ENCODE measurements around the gene FAM131C. TPM values are rescaled to one million over a fixed set of nuclear protein-coding genes. Genes with fewer than 3 reads are reported as not detected.

The FAM131C gene
- total and polyA plus RNA-seq, 8 donors, result 0.35 to 0.37 TPM; not detected in 6

- Histone ChIP-seq H3K9me3 (no peaks in the 10 kb centered on the region), H3K27me3 (peaks cover 0 to 9% (median 0%) of the 10 kb centered on the region in 3 donors), H3K36me3 (no peaks in the 10 kb centered on the region), H3K27ac (no peak overlapping the region), H3K4me1 (no peaks in the 10 kb centered on the region), H3K4me3 (no peak overlapping the region)
- TF ChIP-seq EP300 (IDR thresholded peaks at IDR 0.05), result no peak
- TF ChIP-seq CTCF (IDR thresholded peaks at IDR 0.05), result no peak
- intact Hi-C loops (cut with DNase I; ENCODE audit: low total_unique reads), result no loop called here
- DNase-seq, result no peak
- WGBS, 5 donors, result 83 to 97% (median 94%) methylated on average over 1 of the region's 1 CpG
Observed at GRCh38 chr1:16099412-16099811, 26.0 kb upstream of the FAM131C start.

GRCh38 chr1:16095447-16095846 lies 22.0 kb upstream of the FAM131C start:
- intact Hi-C loops (cut with DNase I; ENCODE audit: low total_unique reads), result no loop called here
- H3K9me3 ChIP-seq, result no peaks in the 10 kb centered on the region
- no peaks in the 10 kb centered on the region for H3K36me3 ChIP-seq
- H3K27ac ChIP-seq, result no peak overlapping the region
- no peak overlapping the region for H3K4me3 ChIP-seq
- no peaks in the 10 kb centered on the region for H3K4me1 ChIP-seq
- 62 to 73% (median 69%) methylated on average over 9 of the region's 9 CpGs for WGBS, 5 donors
- TF ChIP-seq EP300 (IDR thresholded peaks at IDR 0.05) (no peak), POLR2A (IDR thresholded peaks at IDR 0.05) (no peak), CTCF (IDR thresholded peaks at IDR 0.05) (no peak), POLR2AphosphoS5 (IDR thresholded peaks at IDR 0.05) (no peak)
- peaks cover 0 to 9% (median 0%) of the 10 kb centered on the region in 3 donors for H3K27me3 ChIP-seq
- DNase-seq, result no peak

GRCh38 chr1:16094453-16095158 lies 21.2 kb upstream of the FAM131C start:
- no peak overlapping the region for H3K27ac ChIP-seq
- H3K9me3 ChIP-seq, result no peaks in the 10 kb centered on the region
- intact Hi-C loops (cut with DNase I; ENCODE audit: low total_unique reads), result no loop called here
- no peak overlapping the region for H3K4me3 ChIP-seq
- 87 to 94% (median 92%) methylated on average over 20 to 21 of the region's 21 CpGs for WGBS, 5 donors
- H3K36me3 ChIP-seq, result no peaks in the 10 kb centered on the region
- no peaks in the 10 kb centered on the region for H3K4me1 ChIP-seq
- peaks cover 0 to 9% (median 0%) of the 10 kb centered on the region in 3 donors for H3K27me3 ChIP-seq
- no peak for DNase-seq
- TF ChIP-seq CTCF (IDR thresholded peaks at IDR 0.05) (no peak), POLR2AphosphoS5 (IDR thresholded peaks at IDR 0.05) (no peak), POLR2A (IDR thresholded peaks at IDR 0.05) (no peak), EP300 (IDR thresholded peaks at IDR 0.05) (no peak)

- 76 to 80% (median 77%) methylated on average over 9 of the region's 9 CpGs for whole genome bisulfite sequencing, 5 donors
- no peaks in the 10 kb centered on the region for H3K36me3 ChIP-seq
- no peak overlapping the region for H3K27ac ChIP-seq
- peaks cover 0 to 9% (median 0%) of the 10 kb centered on the region in 3 donors for H3K27me3 ChIP-seq
- TF ChIP-seq POLR2AphosphoS5 (IDR thresholded peaks at IDR 0.05) (no peak), CTCF (IDR thresholded peaks at IDR 0.05) (no peak), EP300 (IDR thresholded peaks at IDR 0.05) (no peak)
- no peak overlapping the region for H3K4me3 ChIP-seq
- H3K4me1 ChIP-seq, result no peaks in the 10 kb centered on the region
- H3K9me3 ChIP-seq, result no peaks in the 10 kb centered on the region
- DNase-seq, result no peak
- intact Hi-C loops (cut with DNase I; ENCODE audit: low total_unique reads), result no loop called here
Observed at GRCh38 chr1:16093611-16094010, 20.2 kb upstream of the FAM131C start.

Measured in stomach (tissue), 9 donors.